ENCODE results near the gene TXNDC16.

DNA sequence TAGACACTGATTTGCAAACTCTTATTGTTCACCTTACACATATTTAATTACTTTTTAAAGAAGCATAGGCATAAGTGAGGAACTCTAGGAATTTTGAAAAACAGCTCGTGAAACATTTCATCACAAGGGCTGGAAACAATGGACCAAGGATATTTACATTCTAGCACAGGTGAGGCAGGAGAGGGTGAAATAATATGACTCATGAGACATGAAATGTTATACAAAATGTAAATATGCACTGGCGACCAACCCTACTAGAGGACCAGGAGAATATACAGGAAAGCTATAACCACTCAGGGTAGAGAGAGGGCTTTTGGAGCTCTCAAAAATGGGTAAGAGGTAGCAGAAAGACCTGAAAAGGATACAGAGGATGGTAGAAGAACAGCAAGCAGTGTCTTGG lies 122.9 kb downstream of the TXNDC16 start:
- TF ChIP-seq, protein P1, sequence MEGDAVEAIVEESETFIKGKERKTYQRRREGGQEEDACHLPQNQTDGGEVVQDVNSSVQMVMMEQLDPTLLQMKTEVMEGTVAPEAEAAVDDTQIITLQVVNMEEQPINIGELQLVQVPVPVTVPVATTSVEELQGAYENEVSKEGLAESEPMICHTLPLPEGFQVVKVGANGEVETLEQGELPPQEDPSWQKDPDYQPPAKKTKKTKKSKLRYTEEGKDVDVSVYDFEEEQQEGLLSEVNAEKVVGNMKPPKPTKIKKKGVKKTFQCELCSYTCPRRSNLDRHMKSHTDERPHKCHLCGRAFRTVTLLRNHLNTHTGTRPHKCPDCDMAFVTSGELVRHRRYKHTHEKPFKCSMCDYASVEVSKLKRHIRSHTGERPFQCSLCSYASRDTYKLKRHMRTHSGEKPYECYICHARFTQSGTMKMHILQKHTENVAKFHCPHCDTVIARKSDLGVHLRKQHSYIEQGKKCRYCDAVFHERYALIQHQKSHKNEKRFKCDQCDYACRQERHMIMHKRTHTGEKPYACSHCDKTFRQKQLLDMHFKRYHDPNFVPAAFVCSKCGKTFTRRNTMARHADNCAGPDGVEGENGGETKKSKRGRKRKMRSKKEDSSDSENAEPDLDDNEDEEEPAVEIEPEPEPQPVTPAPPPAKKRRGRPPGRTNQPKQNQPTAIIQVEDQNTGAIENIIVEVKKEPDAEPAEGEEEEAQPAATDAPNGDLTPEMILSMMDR (IDR thresholded peaks at IDR 0.05) = no peak
- no peak for TF ChIP-seq POLR2A (IDR thresholded peaks at IDR 0.05)
